H9 (cell line): Measurements from ENCODE around the gene PRIM2. TPM values are rescaled to one million over a fixed set of nuclear protein-coding genes. Genes with fewer than 3 reads are reported as not detected.
"Not testable (repeated sequence)": the region's sequence is repeated elsewhere in the genome, so short reads cannot be mapped to it uniquely, and the experiment has no call there.

Experiments
- DNase-seq: peaks from one replicate; pipeline ENCODE4 v3.0.0-alpha.2; 2017
- H2AFZ ChIP-seq: one replicate; pipeline ENCODE4 v1.6.1; 2013; ENCODE audit warnings: mild to moderate bottlenecking, low read length, control low read depth, moderate library complexity
- H2AK5ac ChIP-seq: 2 replicates; pipeline ENCODE4 v1.6.1; 2013; ENCODE audit warnings: low read length, control low read depth, mixed read lengths; ENCODE audit not compliant: insufficient read length
- H2BK120ac ChIP-seq: one replicate; pipeline ENCODE4 v1.6.1; 2013; ENCODE audit warnings: low read depth, mild to moderate bottlenecking, low read length, control low read depth, inconsistent platforms; ENCODE audit not compliant: poor library complexity, severe bottlenecking
- H2BK12ac ChIP-seq: 2 replicates; pipeline ENCODE4 v1.6.1; 2013; ENCODE audit warnings: low read length, control low read depth, mixed read lengths, low read depth; ENCODE audit not compliant: insufficient read length
- H2BK15ac ChIP-seq: 2 replicates; pipeline ENCODE4 v1.6.1; 2013; ENCODE audit warnings: low read depth, low read length, control low read depth
- H2BK20ac ChIP-seq: one replicate; pipeline ENCODE4 v1.6.1; 2013; ENCODE audit warnings: low read depth, mild to moderate bottlenecking, low read length, control low read depth, inconsistent platforms; ENCODE audit not compliant: poor library complexity, severe bottlenecking
- H2BK5ac ChIP-seq: 2 replicates; pipeline ENCODE4 v1.6.1; 2013; ENCODE audit warnings: low read length, control low read depth, mixed read lengths; ENCODE audit not compliant: insufficient read length
- H3K14ac ChIP-seq: 2 replicates; pipeline ENCODE4 v1.6.1; 2013; ENCODE audit warnings: low read length, control low read depth; ENCODE audit not compliant: insufficient read depth
- H3K18ac ChIP-seq: 2 replicates; pipeline ENCODE4 v1.6.1; 2013; ENCODE audit warnings: low read depth, mild to moderate bottlenecking, mixed read lengths, low read length, control low read depth; ENCODE audit not compliant: insufficient read length
- H3K23ac ChIP-seq: 2 replicates; pipeline ENCODE4 v1.6.1; 2013; ENCODE audit warnings: low read length, control low read depth, mixed read lengths, low read depth; ENCODE audit not compliant: insufficient read length
- H3K23me2 ChIP-seq: 2 replicates; pipeline ENCODE4 v1.6.1; 2013; ENCODE audit warnings: low read depth, mild to moderate bottlenecking, mixed read lengths, low read length, control low read depth; ENCODE audit not compliant: insufficient read length, poor library complexity, severe bottlenecking
- H3K27ac ChIP-seq: 2 replicates; pipeline ENCODE4 v1.5.1; 2013; ENCODE audit warnings: low read length, control low read depth, mixed read lengths, low read depth; ENCODE audit not compliant: insufficient read length
- H3K27me3 ChIP-seq: 2 replicates; pipeline ENCODE4 v1.6.1; 2013; ENCODE audit warnings: low read length, control low read depth, inconsistent platforms; ENCODE audit not compliant: insufficient read depth
- H3K4ac ChIP-seq: 2 replicates; pipeline ENCODE4 v1.6.1; 2013; ENCODE audit warnings: low read depth, mild to moderate bottlenecking, control low read depth, inconsistent platforms, low read length, moderate library complexity
- H3K4me1 ChIP-seq: 2 replicates; pipeline ENCODE4 v1.6.1; 2013; ENCODE audit warnings: low read length, control low read depth, inconsistent platforms; ENCODE audit not compliant: insufficient read depth
- H3K4me2 ChIP-seq: 2 replicates; pipeline ENCODE4 v1.6.1; 2013; ENCODE audit warnings: low read length, control low read depth, mixed read lengths; ENCODE audit not compliant: insufficient read length, insufficient read depth
- H3K56ac ChIP-seq: 2 replicates; pipeline ENCODE4 v1.6.1; 2013; ENCODE audit warnings: low read depth, mild to moderate bottlenecking, mixed read lengths, low read length, control low read depth; ENCODE audit not compliant: insufficient read length
- H3K79me1 ChIP-seq: 2 replicates; pipeline ENCODE4 v1.6.1; 2013; ENCODE audit warnings: low read depth, mild to moderate bottlenecking, moderate library complexity, low read length, control low read depth, inconsistent platforms; ENCODE audit not compliant: insufficient read depth, poor library complexity, severe bottlenecking
- H3K79me2 ChIP-seq: 2 replicates; pipeline ENCODE4 v1.6.1; 2013; ENCODE audit warnings: low read length, control low read depth, inconsistent platforms; ENCODE audit not compliant: insufficient read depth
- H3K9ac ChIP-seq: 2 replicates; pipeline ENCODE4 v1.6.1; 2013; ENCODE audit warnings: low read length, control low read depth, mixed read lengths; ENCODE audit not compliant: insufficient read length; ENCODE audit errors: extremely low read depth
- H3K9me3 ChIP-seq: one replicate; pipeline ENCODE4 v1.6.1; 2013; ENCODE audit warnings: low read depth, low read length, inconsistent platforms; ENCODE audit not compliant: control insufficient read depth
- H3T11ph ChIP-seq: one replicate; pipeline ENCODE4 v1.6.1; 2013; ENCODE audit warnings: mild to moderate bottlenecking, low read length, control low read depth, inconsistent platforms
- H4K20me1 ChIP-seq: one replicate; pipeline ENCODE4 v1.6.1; 2013; ENCODE audit not compliant: control insufficient read depth, insufficient read length, insufficient read depth
- H4K5ac ChIP-seq: 2 replicates; pipeline ENCODE4 v1.6.1; 2013; ENCODE audit warnings: low read depth, mild to moderate bottlenecking, mixed read lengths, low read length, control low read depth; ENCODE audit not compliant: insufficient read length
- H4K8ac ChIP-seq: replicated peaks from 2 replicates; pipeline ENCODE4 v1.6.1; 2013; ENCODE audit warnings: low read length, control low read depth, mixed read lengths, low read depth; ENCODE audit not compliant: insufficient read length
- H4K91ac ChIP-seq: 2 replicates; pipeline ENCODE4 v1.6.1; 2013; ENCODE audit warnings: low read depth, mild to moderate bottlenecking, moderate library complexity, mixed read lengths, low read length, control low read depth; ENCODE audit not compliant: insufficient read length
- H3K27ac Mint-ChIP-seq, 3 experiments: 2 replicates in 2 of 3; 3 replicates in 1 of 3; pipeline ENCODE4 v1.8.0; 2020 to 2021; ENCODE audit warnings: mixed read lengths in 3 of 3, mild to moderate bottlenecking in 1 of 3, moderate library complexity in 1 of 3
- H3K27me3 Mint-ChIP-seq: 2 replicates; pipeline ENCODE4 v1.8.0; 2021; ENCODE audit warnings: low read depth, mild to moderate bottlenecking, moderate library complexity, mixed read lengths
- H3K36me3 Mint-ChIP-seq, 3 experiments: 2 replicates in 2 of 3; 3 replicates in 1 of 3; pipeline ENCODE4 v1.8.0; 2020 to 2021; ENCODE audit warnings: low read depth in 3 of 3, mixed read lengths in 3 of 3; ENCODE audit not compliant: insufficient read depth in 1 of 3
- H3K4me1 Mint-ChIP-seq, 2 experiments: 2 replicates each; pipeline ENCODE4 v1.8.0; 2020; ENCODE audit warnings: mixed read lengths in 2 of 2
- H3K4me3 Mint-ChIP-seq, 2 experiments: 2 replicates in 1 of 2; 3 replicates in 1 of 2; pipeline ENCODE4 v1.8.0; 2020 to 2021; ENCODE audit warnings: mild to moderate bottlenecking in 2 of 2, mixed read lengths in 2 of 2, moderate library complexity in 1 of 2
- H3K9me3 Mint-ChIP-seq, 2 experiments: 2 replicates in 1 of 2; 3 replicates in 1 of 2; pipeline ENCODE4 v1.8.0; 2020; ENCODE audit warnings: mild to moderate bottlenecking in 2 of 2, mixed read lengths in 2 of 2, moderate library complexity in 1 of 2
- WGBS: extraction: QIAGEN DNeasy Blood & Tissue Kit; methylation state at CpG from one replicate; pipeline ENCODE4 v1.1.7; 2013; ENCODE audit warnings: missing lambda C conversion rate, low lambda C conversion rate, mixed read lengths; ENCODE audit not compliant: insufficient read length; ENCODE audit errors: extremely low coverage; 5-methylcytosine and 5-hydroxymethylcytosine counted together
- total RNA-seq: library from RNA; stranded (reverse); gene quantifications from 2 replicates; pipeline ENCODE4 v1.2.1, GENCODE V29; 2021

The PRIM2 gene
- total RNA-seq, 1 experiment from 2014 or later: 43.0 TPM

DNA sequence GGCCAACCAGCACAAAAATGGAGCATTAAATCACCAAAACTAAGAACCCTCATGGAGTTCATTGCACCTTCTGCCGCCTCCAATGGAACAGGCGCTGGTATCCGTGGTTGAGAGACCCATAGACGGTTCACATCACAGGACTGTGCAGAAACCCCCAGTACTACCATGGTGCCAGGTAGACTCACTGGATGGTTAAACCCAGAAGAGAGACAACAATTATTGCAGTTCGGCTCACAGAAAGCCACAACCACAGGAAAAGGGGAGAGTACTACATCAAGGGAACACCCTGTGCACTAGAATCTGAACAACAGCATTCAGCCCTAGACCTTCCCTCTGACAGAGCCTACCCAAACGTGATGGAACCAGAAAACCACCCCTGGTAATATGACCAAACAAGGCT lies 301.5 kb downstream of the PRIM2 start:
- H3K4ac ChIP-seq, H3K4me1 ChIP-seq, H2BK15ac ChIP-seq, H4K5ac ChIP-seq, H3K27me3 Mint-ChIP-seq, DNase-seq, H3K23ac ChIP-seq, H3K9me3 Mint-ChIP-seq, H3K27ac ChIP-seq, H3K4me2 ChIP-seq, H2BK5ac ChIP-seq, H4K91ac ChIP-seq, H2AK5ac ChIP-seq, H2BK120ac ChIP-seq, H3K79me2 ChIP-seq, H3K4me3 Mint-ChIP-seq, H3K14ac ChIP-seq, H3K27me3 ChIP-seq, H4K8ac ChIP-seq, H4K20me1 ChIP-seq, H2BK12ac ChIP-seq, H3T11ph ChIP-seq, H3K4me1 Mint-ChIP-seq, H3K56ac ChIP-seq, H3K9ac ChIP-seq, H3K9me3 ChIP-seq, H2BK20ac ChIP-seq, H2AFZ ChIP-seq, H3K18ac ChIP-seq, H3K79me1 ChIP-seq, H3K23me2 ChIP-seq: not testable (repeated sequence)
- peaks cover 4 to 14% (median 10%) of the 10 kb centered on the region in 3 experiments; a peak in 4 of 7 replicates for H3K36me3 Mint-ChIP-seq
- H3K27ac Mint-ChIP-seq: peak overlapping the region in 1 of 3 experiments; percentile 88; a peak in 2 of 7 replicates
- WGBS: no CpG with 5 or more reads among the region's 6 CpGs

DNA sequence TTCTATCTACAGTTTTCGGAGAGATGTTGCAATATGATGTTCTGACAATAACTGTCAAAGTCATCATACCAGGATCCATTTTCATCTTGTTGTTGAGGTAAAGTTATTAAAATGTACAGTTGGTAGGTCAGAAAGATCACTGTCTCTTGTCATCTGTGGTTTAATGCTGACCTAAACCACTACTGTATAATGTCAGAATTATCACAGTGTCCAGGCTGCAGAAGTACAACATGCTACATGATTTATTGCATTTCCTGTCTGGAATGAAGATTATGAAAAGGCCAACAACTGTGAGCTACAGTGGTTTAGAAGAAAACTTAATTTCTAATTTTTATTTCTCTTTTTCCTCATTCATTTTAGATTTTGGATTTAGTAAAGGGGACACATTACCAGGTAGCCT lies 314.3 kb downstream of the PRIM2 start:
- H3K18ac ChIP-seq, H3K27ac Mint-ChIP-seq, H4K91ac ChIP-seq, H3K14ac ChIP-seq, H3K4ac ChIP-seq, H3K4me3 Mint-ChIP-seq, H2BK15ac ChIP-seq, DNase-seq, H3K79me1 ChIP-seq, H3K4me1 Mint-ChIP-seq, H3K9me3 ChIP-seq, H3T11ph ChIP-seq, H2AK5ac ChIP-seq, H3K23me2 ChIP-seq, H2BK5ac ChIP-seq, H2BK120ac ChIP-seq, H4K20me1 ChIP-seq, H3K4me2 ChIP-seq, H3K9ac ChIP-seq, H3K56ac ChIP-seq, H3K27me3 ChIP-seq, H2BK20ac ChIP-seq, H4K5ac ChIP-seq, H3K9me3 Mint-ChIP-seq, H2BK12ac ChIP-seq, H4K8ac ChIP-seq, H3K79me2 ChIP-seq, H3K4me1 ChIP-seq, H2AFZ ChIP-seq, H3K23ac ChIP-seq, H3K27ac ChIP-seq, H3K27me3 Mint-ChIP-seq: not testable (repeated sequence)
- WGBS: no CpG with 5 or more reads among the region's 1 CpG
- peaks cover 7 to 12% (median 9%) of the 10 kb centered on the region in 3 experiments for H3K36me3 Mint-ChIP-seq
